DMS 273 (cell line): ENCODE measurements around the gene DBX1.
"Not testable (repeated sequence)": the region's sequence is repeated elsewhere in the genome, so short reads cannot be mapped to it uniquely, and the experiment has no call there.

Source experiments
- DNase-seq: peaks from one replicate; lab custom pipeline; 2025; ENCODE audit not compliant: unreplicated experiment; lab: John Stamatoyannopoulos, UW

DBX1 gene

GRCh38 chr11:20160425-20161229 is at the start of gene DBX1:
Gene DBX1, minus strand, starts transcription at chr11:20160475. Its CDS starts 151 bp downstream, at chr11:20160324.
- peak; percentile 25 for DNase-seq

DNA sequence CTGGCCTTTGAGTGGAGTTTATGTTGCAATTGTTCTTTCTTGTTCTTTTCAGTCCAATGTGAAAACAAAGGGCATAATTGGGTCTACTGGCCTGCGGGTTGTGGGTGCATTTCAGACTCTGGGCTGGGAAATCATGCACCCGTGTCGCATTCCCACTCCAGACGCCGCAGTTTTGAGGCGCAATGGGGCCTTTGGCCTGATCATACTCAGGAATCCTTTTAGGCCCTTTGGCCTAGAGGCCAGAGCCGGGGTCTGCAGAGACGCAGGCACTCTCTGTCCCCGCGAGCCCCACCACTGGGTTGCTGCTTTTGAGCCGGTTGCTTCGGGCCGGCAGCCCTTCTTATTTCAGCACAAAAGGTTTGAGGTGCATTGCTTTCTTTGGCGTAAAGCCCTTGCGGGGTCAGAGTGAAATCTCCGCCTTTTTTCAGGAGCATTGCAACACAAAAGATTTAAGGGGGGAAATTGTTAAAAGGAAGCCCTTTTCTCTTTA is 48.4 kb upstream of the DBX1 start:
- DNase-seq = no peak

- DNase-seq = no peak
Measured at GRCh38 chr11:20207781-20208621, 47.7 kb upstream of the DBX1 start.

- no peak for DNase-seq
Measured at GRCh38 chr11:20205807-20206206, 45.5 kb upstream of the DBX1 start.

GRCh38 chr11:20204681-20205080 is 44.4 kb upstream of the DBX1 start:
- no peak for DNase-seq

DNA sequence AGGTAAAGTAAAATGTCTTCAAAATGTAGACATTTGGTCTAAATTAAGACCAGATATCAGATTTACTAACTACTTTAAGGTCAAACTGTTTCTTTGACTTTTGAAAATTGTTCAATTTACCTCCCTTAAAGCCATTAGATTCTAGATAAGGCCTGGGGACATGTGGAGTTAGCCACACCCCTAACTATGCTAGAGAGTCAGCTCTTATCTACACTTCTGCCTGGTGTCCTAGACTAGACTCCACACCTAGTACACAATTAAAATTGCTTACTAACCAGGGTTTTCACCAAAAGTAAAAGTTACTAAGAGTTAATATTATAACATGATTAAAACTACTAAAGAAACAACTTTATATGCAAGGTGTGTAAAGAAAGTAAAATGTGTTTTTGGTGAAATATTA is 43.6 kb upstream of the DBX1 start:
- DNase-seq = no peak

DNA sequence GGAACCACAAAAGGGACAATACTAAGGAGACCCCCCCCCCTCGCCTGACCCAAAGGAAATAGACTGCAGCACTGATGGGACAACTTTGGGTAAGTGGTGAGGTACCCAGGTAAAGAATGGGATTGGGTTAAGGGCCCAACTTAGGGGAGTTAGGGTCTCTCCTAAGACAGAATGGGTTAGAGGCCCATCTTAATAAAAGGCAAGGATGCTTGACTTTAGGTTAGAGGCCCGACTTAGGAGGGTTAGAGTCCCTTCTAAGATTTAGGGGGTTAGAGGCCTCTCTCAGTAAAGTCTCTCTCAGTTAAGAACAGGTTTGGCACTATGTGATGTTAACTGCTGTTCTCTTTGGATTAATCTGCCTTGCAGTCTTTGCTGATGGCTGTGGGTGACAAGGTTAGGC is 41.0 kb upstream of the DBX1 start:
- no peak for DNase-seq

DNA sequence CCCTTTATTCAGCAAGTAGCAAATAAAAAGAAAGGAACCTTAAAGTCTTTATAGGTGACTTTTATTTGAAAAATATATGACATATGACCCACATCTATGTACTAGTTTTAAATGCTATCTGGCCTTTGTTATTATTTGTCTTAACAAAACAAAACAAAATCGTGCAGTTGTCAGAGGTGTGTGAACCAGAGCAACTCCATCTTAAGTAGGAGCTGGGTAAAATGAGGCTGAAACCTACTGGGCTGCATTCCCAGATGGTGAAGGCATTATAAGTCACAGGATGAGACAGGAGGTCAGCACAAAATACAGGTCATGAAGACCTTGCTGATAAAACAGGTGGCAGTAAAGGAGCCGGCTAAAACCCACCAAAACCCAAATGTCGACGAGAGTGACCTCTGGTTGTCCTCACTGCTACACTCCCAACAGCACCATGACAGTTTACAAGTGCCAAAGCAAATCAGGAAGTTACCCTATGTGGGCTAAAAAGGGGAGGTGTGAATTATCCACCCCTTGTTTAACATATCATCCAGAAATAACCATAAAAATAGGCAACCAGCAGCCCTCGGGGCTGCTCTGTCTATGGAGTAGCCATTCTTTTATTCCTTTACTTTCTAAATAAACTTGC is 40.2 kb upstream of the DBX1 start:
- DNase-seq = not testable (repeated sequence)

DNA sequence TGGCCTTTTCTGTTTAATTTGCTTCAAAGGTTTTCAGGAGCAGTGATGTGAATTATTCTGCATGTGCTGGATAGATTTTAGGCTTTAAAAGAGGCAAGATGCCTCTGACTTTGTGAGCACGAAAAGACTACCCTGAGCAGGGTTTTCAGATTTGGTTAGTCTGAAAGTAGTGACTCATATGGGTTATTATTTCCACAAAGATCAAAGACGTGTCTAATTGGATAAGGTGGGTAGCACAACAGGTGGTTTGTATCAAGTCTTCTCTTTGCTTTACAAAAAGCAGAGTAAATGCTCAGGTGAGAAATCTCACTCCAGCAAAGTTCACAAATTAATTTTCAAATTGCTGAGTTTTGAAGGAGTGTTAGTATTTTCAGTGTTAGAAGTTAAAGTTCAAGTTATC is 37.6 kb upstream of the DBX1 start:
- no peak for DNase-seq

- DNase-seq = no peak
Measured at GRCh38 chr11:20194470-20194869, 34.2 kb upstream of the DBX1 start.

DNA sequence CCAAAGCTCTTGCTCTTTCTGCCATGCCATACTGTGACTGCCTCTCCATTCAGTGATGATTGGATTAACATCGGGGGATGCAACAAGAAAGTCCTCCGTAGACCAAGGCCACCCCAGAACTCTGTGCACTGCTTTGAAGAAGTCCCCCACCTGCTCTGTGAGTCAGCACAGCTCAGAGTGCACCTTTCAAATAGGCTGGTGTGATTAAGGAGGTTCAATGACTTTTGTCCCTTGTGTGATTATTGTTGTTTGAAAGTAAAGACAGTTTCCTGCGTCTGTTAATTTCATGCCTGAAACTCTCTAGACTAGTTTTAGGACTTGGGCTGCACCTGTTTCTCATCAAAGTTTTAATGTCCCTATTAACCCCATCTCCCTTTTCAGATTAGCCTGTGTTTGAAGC is 33.0 kb upstream of the DBX1 start:
- no peak for DNase-seq

DNA sequence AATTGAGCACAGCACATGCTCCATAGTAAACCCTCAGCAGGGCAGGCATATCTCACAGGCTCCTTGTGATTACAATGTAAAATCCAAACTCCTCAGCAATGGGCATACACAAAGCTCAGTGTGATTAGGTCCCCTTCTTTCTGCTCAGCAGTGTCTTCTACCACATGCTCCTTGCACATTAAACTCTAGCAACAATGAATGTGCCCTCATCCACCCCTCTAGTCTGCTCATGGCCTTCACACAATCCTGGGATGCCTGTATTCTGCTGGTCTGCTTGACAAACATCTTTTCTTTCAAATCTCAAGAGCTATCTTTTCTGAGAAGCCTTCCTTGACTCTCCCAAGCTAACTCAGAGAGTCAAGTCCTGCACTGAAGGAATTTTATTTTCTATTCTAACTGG is 32.4 kb upstream of the DBX1 start:
- no peak for DNase-seq

GRCh38 chr11:20192151-20192550 is 31.9 kb upstream of the DBX1 start:
- no peak for DNase-seq

GRCh38 chr11:20178976-20179375 is 18.7 kb upstream of the DBX1 start:
- DNase-seq = no peak

DNA sequence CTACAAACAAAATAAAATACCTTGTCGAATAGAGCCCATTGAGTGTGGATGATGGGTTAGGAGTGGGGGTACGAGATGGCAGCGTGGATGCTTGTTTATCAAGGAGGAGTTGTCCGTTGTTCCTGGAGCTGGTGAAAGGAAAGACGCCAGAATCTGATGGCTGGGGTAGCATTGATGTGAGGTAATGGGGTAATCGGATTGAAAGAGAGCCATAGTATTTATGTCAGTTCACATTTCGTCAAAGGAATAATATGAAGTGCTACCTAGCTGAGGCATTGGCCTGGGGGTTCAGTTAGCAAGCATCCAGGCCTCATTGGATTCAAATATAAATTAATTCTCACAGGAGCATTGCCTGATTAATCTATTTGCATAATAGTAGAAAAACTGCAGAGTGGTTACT is 16.9 kb upstream of the DBX1 start:
- no peak for DNase-seq

DNA sequence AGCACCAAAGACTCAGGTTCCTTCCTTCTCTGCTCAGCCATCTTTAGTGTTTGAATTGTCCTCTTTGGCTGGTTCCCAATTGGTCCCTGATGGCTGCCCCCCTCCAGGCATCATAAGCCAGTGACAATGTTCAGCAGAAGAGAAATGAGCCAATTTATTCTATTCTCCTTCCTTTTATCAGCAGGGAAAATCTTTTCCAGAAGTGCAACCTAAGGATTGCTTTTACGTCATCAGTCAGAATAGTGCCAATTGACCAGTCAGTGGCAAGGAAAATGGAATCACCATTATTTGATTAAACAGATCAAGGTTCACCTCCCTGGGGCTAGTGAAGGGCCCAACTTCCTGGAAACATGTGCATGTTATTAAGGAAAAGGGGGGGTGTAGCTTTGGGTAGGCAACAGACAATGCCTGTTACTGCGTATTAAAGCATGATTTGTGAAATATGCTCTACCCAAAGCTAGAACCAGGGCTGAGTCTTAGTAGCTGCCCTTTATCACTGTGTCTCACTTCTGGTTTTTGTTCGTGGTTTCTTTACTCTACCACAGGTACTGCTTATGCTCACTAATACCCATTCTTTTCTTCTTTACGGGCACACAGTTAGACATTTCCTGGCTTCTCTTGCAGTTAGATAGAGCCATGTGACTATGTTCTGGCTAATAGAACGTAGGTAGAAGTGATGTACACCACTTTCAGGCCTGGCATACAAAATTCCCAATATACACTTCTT is 12.6 kb upstream of the DBX1 start:
- no peak for DNase-seq

GRCh38 chr11:20163783-20164481 is 3.7 kb upstream of the DBX1 start:
- DNase-seq = peak; percentile 57

- DNase-seq = peak; percentile 57
Measured at GRCh38 chr11:20162824-20163782, 2.8 kb upstream of the DBX1 start.
